GM18526 (cell line): ENCODE measurements around the gene DELE1.

Experiments
- POLR2A ChIP-seq: IDR thresholded peaks from 3 replicates; pipeline ENCODE4 v1.6.1; 2011; ENCODE audit not compliant: insufficient read length; ENCODE audit errors: extremely low read depth

DELE1 gene

DNA sequence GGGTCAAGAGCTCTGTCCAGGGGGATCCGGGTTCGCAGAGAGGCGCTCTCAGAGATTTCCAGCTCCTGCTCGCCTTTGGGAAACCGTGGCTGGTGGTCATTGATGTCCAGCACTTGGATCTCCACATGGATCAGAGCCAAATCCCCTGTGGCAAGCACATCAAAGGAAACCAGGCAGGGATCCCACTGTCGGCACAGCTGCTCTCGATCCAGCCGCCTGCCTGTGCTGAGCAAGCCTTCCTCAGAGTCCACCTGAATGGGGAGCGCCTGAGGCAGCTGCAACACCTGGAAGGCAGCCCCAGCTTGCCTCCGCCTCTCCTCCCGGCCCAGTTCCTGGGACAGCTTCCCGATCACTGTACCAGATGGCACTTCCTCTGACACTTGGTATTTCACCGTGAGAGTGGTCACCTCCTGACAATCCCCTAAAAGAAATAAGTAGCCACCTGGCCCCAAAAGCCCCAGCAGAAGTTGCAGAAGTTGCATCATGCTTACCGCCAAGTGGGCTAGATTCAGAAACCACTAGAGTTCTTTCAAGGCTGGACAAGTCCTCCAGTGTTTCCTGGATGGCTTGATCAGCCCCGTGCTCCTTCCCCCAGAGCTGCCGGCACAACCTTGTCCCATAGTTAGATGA is 33.8 kb downstream of the DELE1 start:
- TF ChIP-seq POLR2A: no peak

DNA sequence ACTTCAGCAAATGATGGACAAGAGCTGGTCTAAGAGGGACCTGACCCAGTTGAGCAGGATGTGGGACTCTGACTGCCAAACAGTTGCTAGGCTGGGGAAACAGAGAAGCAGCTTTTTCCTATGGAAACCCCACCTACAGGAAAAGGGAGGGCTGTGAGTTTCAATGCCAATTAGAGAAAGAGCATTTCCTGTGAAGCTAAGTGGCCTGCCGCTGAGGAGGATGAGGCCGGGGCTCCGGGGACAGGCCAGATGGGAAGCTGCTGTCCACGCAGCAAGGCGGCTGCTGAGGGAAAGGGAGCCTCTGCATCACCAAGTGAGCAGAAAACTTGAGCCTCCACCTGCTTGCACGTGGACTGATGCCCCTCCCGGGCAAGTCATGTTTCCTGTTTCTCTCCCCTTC is 34.4 kb downstream of the DELE1 start, which contains the start of gene PCDH12:
Gene PCDH12 (minus strand): TSS at position 90 of the 400 bp plus-strand sequence. CDS start 351 bp downstream, outside the sequence.
- TF ChIP-seq POLR2A: no peak

DNA sequence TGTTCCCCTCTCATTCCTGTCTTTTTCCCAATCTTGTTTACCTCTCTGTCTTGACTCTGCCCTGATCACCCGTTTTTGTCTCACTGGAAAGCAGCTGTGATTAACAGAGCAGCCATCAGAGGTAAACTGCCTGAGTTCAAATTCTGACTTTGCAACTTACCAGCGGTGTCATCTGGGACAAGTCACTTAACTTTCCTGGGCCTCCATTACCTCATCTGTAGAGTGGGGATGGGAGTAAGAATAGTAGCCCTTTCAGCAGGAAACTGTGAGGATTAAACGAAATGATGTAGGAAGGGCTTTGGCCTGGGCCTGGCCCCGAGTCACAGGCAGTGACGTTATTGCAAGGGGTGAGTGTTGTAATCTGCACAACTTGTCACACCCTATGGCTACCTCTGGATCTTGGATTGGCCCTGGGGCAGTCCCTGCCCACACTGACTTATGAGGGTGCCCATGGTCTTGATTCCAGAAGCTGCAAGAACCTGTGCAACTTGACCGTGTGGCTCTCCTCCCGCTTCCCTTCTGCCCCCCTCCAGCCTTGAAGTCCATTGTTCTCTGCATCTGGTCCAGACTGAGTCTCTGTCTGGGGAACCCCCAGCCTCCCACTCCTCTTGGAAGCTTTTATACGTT is 35.0 kb downstream of the DELE1 start:
- TF ChIP-seq POLR2A: no peak

DNA sequence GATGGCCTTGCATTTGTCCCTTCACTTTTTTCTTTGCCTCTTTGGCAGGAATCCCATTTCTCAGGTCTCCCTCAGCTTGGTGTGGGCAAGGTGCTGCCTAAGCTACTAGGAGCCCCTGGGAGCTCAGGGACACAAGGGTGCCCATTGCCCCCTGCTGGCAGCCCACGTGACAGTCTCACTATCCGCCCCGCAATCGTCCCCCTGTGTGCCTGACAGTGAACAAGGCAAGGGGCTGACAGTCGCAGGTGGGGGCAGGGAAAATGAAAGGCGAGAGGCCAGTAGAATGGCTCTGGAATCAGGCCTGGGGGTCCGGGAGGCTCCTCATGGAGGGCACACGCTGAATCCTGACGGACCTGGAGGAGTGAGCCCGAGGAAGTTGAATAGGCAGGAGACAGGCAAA is 36.3 kb downstream of the DELE1 start:
- TF ChIP-seq POLR2A: no peak

DNA sequence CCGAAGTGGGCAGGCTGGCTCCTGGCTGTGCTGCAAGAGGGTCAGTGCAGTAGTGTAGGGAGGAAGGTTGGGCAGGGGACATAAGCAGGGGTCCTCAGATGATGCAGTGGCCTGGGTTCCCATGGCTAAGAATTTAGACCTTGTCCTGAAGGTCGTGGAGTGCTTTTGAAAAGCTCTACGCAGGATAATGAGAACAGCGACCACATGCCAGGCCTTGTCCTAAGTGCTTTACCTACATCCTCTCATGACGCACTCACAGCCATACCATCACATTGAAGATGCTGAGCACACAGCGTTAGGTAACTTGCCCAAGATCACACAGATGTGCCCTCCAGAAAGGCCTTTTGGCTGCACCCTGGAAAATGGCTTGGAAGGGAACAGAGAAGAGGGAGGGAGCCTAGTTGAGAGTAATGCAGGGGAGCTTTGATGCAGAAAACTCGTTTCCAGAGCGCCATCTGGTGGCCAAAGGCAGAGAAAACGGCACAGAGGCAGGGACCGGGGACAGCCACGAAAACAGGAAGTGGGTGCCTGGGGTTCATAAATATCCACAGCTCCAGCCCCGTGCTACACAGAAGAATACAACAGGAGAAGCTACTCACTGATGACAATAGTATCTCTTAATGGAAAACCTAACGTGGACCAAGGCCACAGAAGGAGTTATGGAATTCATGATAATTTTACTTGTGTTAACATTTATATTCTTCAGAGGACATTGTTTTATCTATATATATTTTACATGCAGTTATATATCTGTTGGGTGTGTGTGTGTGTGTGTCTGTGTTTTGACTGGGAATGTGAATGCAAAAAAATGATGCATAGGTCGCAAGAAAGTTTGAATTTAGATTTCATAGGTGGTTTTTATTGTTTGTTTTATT is 37.0 kb downstream of the DELE1 start:
- TF ChIP-seq POLR2A: no peak

DNA sequence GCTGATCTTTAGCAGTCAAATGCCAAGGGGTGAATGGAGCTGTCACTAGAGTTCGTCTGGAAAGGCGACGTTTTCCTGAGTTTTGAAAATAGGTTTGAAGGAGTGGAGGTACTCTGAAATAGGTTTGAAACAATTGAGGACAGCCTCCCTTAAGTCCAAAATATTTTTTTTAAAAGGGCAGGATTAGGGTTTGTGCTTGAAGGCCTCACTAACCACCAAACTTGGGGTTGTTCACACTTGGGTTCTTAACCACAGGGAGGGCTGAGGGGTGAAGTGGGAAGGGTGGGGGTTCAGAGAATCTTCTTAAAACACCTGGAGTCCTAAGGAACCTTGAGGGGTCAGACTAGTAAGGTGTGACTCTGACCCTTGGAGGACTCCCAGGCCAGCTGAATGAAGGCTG is 37.8 kb downstream of the DELE1 start:
- TF ChIP-seq POLR2A: no peak

DNA sequence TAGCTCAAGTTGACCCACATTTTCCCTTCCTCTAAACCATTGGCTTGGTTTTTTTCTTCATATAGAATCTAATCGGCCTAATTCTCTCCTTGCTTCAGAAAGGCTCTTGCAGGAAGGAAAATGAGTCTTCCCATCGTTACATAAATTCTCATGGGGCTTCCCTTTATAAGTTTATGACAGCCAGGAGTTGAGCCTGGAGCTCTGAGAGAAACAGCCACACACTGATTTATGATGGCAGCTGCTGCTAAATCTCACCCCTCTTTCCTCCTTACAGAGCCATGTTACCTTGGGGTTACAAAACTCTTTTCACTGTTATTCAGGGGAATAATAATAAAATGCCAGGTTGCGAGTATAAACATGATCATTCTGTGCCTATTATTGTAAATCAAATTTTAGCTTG is 40.0 kb downstream of the DELE1 start:
- TF ChIP-seq POLR2A: no peak

DNA sequence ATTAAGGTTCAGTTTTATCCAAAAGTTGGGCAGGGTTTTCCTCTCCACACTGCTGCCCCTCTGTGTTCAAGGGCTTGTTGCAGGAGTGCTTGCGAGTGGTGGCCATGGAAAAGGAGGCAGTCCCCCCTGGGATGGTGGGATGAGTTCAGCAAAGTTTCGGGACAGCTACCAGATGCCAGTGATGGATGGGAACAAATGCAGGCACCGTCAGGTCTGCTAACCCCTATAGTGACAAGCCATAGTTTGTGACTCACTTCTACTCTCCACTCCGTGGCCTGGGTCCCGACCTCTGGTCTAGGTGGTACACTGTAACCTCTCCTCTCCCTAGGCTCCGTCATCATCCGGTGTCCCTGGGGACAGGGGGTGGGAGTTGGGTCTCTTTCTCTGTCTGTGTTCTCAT is 41.4 kb downstream of the DELE1 start:
- no peak for TF ChIP-seq POLR2A

DNA sequence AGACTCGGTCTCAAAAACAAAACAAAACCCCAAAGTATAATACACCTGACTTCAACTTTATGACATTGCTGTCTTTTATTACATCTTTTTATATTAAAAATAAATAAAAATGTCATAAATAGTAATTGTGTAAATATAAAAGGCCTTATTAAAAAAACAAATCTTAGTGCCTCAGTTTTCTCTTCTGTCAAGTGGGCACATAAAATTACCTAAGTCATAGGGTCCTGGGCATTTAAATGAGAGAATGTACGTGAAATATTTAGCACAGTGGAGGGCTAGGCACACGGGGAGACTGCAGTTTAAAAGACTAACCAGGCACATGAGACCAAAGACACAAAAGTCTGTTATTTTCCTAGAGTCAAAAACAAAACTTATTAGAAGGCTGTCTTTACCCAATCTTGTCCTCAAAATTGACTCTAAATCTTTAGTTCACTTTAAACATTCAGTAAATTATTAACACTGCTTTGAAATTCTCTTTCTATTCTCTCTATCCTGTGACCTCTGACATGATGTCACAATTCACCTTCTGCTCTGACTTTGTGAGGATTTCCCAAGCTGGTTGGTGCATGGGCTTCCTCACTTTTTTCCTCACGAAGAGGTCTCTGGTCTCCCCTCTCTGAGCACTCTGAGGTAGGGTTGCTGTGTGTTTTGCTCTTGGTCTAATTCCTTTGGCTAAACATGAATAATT is 42.7 kb downstream of the DELE1 start:
- no peak for TF ChIP-seq POLR2A

DNA sequence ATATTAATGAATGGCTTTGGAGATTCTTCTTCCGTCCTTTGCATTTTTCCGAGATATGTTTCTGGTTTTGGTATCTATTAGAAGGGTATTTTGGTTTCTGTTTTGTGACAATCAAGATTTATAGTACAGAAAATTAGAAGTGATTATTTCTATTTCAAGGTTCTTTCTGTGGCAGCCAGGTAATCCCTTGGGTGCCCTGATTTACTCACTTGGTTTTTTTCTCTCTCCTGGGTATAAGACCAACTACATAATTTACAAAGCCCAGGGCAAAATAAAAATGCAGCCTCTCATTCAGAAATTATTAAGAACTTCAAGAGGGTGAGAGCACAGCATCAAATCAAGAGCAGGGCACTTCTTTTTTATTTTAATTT is 43.3 kb downstream of the DELE1 start:
- TF ChIP-seq POLR2A: no peak

DNA sequence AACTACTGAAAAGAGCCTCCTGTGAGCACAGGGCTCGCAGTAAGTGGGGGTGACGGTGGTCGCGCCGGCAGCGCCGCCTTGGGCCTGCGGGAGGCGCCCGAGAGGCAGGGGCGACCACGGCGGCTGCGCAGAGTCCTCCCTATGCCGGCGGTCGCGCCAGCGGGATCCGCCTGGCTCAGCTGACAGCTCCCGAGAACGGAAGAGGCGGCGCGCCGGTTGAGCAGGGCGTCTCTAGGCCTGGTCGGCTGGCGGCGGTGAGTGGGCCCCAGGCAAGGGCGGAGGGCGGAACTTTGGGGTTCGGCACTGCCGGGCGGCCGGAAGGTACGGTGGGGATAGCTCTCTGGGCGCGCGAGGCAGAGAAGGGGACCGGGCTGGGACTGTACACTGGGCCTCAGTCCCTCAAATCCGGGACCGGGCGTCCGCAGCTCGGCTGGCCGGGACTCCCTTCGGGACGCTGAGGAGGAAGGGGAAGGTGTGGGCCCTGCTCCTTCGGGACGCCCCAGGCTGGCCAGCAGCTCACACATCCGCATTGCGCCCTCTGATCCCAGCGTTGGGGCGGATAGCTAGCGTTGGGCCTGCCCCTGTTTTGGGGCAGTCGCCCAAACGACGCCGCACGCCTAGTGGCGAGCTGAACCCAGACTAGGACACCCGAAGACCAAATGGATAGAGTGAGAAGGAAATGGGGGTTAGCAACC is 45.4 kb downstream of the DELE1 start, which contains the start of gene RNF14:
Gene RNF14 (plus strand): TSS at position 192 of the 695 bp plus-strand sequence. CDS start 4,484 bp downstream, outside the sequence.
- TF ChIP-seq POLR2A: peak; percentile 77

DNA sequence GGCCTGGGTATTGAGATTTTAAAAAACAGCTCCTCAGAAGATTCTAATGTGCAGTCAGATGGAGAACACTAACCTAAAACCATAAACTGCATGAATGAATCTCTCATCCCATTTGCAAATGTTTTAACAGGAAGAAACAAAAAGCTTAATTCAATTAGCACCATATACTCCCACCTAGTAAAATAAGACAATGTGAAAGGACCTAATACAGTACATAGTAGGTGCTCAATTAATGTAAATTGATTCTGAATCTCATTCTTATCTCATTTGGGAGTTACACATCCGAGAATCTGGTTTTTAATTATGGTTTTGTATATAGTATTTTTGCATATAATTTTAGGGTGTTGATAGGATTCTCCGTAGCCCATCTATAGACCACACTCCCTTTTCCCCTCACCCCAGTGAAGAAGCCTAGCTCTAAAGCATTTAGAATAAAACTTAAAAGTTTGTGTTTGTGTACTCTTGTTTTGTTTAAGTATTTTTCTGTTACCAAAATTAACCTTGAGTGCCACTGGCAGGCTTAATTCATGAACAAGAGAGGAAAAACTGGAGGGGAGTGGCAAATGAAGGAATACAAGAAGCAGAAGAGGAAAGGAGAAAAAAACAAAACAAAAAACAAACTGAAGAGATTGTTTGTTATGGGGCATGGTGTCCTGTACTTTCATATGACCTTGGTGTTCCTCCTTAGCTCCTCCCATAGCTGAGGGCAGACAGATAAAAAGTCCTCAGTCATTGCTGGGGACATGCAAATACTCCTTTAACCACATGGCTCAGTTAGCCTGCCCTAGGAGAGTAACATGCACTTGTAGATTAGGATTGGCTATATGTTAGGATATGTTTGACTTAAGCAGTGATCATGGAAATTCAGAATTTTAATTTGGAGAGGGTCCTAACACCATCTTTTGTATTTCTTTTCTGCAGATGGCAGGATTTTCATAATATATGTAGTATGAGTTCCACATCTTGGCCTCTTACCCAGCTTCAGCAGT is 46.4 kb downstream of the DELE1 start:
- TF ChIP-seq POLR2A: no peak

DNA sequence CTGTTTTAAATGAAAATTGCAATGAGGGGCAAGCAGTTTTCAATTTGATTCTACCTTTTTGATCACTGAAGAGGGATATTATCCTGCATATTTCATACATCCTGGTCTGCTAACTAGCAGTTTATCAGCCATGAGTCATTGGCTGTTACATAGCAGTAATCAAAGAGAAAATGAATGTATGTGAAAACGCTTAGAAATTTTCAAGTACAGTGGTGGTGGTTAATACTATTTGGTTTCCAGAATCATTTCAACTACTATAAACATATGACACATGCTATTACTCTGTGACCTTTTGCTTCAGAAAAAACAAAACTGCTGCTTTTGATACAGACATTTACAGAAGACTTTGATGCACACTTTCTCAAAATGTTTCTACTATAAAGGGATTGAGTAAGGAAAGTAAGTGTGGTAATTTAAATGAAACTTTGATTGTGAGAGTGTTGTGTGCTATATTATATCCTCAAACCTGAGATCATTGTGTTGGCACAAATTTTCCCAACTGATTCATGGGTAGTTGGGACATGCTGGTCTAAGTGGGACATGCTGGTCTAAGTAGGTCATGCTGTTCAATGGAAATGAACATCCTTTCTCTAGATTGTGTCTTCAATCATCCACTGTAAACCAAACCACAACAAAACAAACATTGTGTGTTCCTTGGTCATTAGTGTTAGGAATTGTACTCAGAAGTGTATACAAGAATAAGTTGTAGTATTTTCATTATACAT is 50.4 kb downstream of the DELE1 start:
- no peak for TF ChIP-seq POLR2A

DNA sequence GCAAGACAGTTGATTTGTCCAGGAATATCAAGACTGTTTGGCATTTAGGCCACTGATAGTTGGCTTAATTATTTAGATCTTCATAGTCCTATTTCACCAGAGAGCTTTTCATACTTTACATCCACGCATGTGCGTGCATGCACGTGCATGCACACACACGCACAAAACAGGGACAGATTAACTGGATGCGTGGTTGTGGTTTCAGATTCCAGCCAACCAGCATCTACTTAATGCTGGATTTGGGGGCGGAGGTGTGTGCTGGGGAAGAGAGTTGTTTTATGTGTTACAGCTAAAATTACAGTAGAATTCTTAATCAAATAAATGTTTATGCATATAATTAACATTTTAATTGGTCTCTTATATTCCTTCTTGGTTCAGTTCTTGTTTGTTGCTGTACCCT is 52.5 kb downstream of the DELE1 start:
- no peak for TF ChIP-seq POLR2A
